ENCODE results near the gene C16orf90.
"Not testable (repeated sequence)": the region's sequence is repeated elsewhere in the genome, so short reads cannot be mapped to it uniquely, and the experiment has no call there.

C16orf90 gene

DNA sequence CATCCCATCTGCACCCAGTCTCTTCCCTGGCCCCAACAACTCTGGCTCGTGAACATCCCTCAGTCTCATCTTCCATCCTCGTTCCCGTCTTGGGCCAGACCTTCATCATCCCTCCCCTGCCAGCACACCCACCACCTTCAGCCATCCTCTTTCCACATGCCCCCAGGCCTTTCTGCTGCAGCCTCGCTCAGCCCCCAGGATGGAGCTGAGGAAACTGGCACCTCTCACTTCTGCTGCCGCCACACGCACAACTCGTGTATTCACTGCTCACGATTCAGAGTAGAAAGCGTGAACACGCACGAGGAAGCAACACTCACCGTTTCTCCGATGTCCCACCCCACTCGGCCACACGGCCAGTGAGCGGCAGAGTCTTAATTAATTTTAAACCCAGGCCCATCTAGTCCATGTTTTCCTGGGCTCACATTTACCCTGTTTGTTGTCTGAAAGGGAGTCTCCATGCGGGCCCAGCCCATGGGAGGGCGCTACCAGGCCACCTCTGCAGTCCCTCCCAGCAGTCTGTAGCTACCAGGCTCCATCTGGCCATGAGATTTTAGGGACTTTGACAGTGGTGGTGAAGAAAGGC, 12.5 kb downstream of the C16orf90 start:
- no peak for DNase-seq (ENCODE audit: low spot score)

DNA sequence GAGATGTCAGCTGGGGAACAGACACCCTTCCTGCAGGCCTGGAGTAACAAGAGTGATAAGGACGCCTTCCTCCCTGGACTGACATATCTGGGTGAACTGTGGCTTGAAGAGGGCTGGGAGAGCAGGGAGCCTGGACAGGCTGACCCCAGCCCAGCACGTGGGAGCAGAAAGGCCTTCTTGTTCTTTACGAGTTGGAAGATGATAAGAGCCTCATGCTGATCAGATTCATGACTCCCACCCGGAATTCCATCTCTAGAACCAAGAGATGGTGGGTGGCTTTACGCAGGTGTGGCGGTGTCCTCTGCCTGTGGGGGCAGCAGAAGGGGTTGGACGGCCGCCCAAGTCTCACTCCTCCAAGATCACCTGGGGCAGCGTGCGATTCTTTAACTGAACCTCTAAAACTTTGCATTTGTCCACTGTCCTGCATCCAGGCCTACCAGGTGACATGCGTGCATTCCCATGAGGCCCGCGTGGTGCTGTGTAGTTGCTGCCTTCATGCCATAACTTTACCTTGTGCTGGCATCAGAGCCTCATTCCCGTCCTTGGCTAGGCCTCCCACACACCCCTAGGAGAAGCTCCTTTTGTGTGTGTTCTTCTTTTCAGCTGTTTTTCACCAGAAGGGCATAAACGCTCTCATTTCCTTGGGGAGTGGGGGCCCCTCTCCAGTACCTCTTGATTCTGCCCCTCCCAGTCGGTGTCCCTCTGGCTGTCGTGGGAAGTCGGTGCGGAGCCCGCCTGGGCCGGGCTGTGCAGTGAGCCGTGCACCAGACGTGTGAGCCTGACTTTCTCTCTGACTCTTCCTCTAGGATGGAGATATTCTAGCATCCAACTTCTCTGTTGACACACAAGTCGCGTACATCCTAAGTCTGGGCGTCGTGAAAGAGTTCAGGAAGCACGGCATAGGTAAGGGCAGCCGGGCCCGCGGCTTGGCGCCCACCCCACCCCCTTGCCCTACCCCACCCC, 13.3 kb downstream of the C16orf90 start:
- no peak for DNase-seq (ENCODE audit: low spot score)

DNA sequence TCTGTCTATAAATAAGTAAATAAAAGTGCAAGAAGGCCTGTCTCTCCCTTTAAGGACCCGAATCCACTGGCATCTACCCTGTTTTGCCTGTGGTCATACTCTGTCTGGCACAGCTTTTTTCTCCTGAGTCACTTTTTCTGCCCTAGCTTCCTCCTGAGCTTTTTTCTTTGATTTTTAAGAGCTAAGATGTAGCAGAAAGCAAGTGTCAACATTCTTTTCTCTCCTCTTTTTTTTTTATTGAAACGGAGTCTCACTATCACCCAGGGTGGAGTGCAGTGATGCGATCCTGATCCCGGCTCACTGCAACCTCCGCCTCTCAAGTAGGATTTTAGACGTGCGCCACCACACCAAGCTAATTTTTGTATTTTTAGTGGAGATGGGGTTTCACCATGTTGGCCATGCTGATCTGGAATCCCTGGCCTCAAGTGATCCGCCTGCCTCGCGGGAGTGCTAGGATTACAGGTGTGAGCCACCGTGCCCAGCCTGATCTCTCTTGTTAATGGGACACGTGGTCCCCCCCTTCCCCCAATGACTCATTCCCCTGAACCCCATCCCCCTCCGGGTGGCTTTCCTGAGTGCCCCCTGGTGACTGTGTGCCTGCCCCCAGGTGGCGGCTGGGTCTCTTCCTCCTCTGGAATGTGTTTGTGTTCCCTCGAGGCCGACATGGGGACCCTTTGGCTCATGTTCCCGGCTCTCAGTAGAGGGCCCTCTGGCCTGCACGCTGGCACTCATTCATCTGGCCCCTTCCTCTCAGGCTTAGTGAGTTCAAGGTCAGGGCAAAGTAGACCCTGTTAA, 14.2 kb downstream of the C16orf90 start:
- DNase-seq (ENCODE audit: low spot score) = no peak

DNA sequence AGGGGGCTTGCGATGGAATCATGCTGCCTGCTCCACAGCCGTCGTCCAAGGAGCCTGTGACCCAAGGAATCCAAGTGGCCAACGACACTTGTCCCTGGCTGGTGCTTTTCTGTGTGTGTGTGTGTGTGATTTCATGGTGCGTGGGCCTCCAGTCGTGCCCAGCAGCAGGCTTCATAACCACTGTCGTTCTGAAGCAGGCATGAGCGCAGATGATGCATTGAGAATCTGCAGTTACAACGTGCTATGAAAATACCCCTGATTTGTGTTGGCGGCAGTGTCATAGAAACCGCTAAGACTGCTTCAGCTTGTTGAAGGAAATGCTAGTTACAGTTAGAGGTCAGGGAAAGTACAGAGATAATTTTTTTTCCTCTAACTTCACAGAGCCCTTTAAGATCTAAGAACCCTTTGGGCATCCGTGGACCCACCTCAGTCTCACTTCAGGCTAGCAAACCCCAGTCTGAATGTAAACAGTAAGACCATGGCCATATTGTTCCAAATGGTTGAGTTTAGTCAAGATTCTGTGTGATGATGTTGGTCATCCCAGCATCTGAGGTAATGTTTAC, 15.6 kb downstream of the C16orf90 start:
- no peak for DNase-seq (ENCODE audit: low spot score)

DNA sequence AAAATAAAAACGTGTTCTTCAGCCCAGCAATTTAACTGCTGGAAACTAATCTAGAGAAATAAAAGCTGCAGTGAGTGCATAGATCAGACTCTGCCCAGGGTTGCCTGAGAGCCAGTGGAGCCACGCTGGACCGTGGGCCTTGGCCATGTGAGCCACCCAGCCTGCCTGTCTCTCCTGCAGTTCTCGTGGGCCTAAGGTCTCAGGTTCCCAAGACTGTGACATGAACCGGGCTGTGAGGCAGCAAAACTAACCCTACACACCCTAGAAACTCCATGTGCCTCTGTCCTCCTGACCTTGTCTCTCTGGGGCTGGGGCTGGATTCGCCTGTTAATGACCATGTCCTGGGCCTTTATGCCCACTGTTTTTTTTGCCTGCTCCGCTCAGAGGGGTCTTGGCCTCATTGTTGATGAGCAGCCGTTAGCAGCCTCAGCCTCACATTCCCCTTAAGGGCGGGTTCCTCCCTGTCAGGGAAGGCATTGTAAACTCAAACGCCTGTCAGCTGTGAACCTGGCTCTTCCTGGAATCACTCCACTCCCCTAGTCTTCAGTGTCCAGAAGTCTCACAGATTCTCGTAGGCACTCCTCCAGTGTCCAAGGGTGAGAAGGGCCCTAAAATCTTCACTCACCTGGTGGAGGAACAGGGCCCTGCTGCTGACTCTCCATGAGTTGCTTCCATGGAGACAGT, 16.9 kb downstream of the C16orf90 start:
- DNase-seq (ENCODE audit: low spot score) = no peak

DNA sequence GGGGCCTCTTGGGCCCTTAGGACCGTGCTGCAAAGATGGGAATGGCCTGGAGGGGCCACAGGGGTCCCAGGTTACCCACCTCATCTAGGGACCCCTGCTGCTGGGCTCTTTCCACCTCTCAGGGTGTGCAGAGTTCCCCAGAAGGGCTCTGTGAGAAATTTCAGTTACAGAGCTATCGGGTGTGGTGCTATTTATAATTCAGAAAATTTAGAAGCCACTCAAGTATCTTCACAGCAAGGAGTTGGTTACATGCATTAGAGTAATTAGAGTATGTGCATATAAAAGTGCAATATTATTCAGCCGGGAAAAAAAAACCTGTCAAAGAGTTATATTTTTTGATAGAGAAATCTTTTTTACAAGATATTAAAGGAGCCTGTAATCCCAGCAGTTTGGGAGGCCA, 18.9 kb downstream of the C16orf90 start:
- no peak for DNase-seq (ENCODE audit: low spot score)

DNA sequence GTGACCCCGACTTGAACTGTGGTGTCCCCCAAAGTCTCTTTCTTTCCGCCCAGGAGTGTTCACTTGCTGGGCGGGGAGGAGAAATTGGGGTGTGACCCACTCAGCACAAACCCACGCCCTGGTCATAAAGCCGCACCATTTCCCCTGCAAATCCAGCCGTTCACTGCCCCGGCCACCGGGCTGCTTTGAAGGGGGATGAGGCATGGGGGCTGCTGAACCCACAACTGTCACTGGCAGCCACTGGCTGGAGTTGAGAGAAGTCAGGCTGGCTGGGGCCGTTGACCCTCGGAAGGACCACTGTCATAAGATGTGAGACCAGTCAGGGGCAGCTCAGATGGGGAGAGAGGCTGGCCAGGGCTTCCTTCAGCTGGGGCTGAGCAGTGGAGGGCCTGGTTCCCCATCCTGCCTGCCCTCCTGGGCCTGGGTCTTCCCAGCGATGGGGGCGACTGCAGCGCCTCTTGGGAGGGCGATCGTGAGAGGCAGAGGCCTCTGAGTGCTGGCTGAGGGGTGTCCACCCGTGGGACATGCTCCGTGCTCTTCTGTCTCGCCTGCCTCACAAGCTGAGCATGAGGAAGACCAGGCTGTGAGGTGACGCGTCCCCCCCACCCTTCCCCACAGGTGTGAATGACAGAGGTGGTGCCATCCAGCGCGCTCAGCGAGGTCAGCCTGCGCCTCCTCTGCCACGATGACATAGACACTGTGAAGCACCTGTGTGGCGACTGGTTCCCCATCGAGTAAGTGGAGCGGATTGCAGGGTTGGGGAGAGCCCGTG, 19.5 kb downstream of the C16orf90 start:
- no peak for DNase-seq (ENCODE audit: low spot score)

DNA sequence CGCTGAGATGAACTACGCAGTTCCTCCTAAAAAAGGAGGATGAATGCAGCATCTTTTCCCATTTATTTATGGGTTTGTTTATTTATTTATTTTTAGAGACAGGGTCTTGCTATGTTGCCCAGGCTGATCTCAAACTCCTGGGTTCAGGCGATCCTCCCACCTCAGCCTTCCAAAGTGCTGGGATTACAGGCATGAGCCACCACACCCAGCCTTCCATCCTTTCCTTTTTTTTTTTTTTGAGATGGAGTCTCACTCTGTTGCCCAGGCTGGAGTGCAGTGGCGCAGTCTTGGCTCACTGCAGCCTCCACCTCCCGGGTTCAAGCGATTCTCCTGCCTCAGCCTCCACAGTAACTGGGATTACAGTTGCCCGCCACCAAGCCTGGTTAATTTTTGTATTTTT, 20.4 kb downstream of the C16orf90 start:
- not testable (repeated sequence) for DNase-seq (ENCODE audit: low spot score)

DNA sequence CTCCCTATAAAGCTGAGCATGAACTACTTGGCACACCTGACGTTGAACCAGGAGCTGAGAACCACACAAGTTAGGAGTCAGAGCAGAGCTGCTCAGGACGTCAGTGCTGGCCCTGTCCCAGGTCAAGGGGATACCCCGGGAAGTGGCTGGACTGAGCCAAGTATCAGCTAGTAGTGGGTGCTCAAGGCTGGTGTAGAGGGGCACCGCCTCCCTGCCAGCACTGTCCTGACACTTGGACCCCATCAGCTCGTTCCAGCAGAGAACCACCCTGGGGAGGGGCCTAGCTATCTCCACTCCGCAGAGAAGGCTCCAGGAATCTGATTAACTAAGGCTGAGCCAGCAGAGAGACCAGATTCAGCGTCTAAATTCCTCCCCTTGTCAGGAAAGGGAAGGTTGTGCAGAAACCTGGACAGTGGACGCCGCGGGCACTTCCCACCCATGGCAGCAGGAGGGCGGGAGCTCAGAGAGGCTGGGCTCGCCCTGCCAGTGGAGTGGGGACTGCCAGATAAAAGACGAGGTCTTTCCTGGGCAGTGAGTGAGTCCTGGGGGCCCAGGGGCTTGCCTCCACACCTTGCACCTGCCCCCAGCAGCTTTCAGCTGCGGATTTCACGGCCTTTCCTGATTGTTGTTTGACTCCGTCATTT, 21.0 kb downstream of the C16orf90 start:
- DNase-seq (ENCODE audit: low spot score) = no peak

DNA sequence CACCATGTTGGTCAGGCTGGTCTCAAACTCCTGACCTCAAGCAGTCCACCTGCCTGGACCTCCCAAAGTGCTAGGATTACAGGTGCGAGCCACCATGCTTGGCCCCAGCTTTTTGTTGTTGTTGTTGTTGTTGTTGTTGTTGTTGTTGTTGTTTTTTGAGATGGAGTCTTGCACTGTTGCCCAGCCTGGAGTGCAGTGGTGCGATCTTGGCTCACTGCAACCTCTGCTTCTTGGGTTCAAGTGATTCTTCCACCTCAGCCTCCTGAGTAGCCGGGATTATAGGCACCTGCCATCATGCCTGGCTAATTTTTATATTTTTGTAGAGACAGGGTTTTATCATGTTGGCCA, 21.7 kb downstream of the C16orf90 start:
- DNase-seq (ENCODE audit: low spot score) = not testable (repeated sequence)

DNA sequence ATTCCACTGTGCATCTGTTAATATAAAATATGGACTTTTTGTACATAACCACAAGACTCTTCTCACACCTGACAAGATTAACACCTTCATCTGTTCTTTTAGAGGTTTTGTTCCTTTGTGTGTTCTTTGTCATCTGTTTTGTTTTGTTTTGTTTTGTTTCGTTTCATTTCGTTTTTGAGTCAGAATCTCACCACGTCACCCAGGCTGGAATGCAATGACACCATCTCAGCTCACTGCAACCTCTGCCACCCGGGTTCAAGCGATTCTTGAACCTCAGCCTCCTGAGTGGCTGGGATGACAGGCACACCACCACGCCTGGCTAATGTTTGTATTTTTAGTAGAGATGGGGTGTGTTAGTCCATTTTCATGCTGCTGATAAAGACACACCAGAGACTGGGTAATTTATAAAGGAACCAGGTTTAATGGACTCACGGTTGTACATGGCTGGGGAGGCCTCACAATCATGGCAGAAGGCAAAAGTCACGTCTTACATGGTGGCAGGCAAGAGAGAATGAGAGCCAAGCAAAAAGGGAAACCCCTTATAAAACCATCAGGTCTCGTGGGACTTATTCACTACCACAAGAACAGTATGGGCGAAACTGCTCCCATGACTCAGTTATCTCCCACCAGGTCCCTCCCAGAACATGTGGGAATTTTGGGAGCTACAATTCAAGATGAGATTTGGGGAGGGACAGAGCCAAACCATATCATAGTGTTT, 22.3 kb downstream of the C16orf90 start:
- no peak for DNase-seq (ENCODE audit: low spot score)

DNA sequence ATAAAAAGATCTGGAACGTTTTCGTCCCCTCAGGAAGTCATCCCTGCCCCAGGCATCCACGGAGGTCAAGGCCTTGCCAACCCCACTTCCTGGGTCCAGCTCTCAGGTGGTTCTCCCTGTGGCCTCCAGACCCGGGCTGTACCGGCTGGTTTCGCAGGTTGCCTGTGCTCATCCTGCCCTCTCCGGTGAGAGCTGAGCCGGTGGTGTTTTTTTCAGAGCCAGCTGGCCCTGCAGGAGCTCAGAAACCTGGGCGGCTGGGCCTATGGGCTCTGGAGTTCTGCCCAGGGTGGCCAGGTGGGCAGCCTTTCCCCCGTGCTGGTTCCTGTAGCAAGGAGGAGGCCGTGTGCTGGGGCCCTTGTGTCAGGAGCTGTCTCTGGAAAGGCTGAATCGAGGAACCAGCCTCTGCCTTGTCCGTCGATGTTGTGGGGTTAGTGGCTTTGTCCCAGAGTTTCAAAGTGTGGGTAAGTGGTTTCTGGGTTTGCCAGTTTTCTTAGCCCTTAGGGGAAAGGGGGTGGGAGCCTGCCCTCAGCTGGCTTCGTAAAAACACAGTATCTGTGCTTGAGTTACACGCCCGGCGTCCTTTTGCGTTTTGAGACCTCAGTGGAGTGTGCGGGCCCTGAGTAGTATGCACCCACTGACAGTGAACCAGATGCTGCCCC, 23.6 kb downstream of the C16orf90 start:
- no peak for DNase-seq (ENCODE audit: low spot score)

DNA sequence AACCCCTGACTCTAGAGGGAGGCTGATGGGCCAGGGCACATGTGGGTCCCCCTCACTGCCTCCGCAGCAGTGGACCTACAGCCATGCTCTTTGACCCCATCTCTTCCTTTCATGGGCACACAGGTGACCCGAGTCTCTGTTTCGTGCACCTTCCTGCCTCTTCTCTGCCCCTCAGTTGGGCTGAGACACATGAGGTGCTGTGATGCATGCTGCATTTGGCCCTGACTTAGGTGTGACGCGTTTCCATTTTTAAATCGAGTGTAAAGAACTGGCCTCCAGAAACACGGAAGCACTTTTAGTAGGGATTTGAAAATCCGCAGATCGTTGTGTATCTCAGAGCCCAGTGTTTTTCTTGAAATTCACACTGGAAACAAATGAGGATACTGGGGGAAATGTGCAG, 24.6 kb downstream of the C16orf90 start:
- no peak for DNase-seq (ENCODE audit: low spot score)

DNA sequence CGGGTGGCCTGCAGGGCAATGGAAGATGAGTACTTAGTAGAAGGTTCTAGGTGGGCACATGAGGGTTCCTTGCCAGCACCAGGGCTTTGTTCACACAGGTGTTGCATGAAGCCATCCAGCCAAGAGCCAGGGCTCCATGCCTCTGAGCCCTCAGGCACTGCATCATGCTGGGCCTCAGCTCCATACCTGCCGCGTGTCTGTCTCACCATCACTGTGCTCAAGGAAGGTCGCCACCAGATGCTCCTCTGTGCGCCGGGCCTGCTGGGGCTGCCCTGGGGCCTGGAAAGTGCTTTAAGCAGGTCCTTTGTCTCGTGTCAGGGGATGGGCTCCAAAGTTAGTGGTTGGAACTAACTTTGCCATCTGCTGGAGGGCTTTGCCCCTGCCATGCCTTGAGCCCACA, 25.6 kb downstream of the C16orf90 start:
- DNase-seq (ENCODE audit: low spot score) = no peak

DNA sequence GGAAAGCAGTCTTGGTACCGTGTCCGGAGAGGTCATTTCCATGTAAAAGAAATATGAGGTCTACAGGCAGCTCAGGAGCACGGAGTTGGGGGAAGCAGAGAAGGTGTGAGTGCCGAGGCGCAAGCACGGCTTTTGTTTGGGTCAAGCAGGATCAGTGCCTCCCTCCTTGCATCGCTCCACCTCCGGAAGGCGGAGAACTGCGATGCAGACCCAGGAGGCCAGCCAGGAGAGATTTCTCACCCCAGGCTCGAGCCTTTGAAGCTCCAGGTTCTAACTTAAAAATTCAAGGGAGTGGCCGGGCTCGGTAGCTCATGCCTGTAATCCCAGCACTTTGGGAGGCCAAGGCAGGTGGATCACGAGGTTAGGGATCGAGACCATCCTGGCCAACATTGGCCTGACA, 26.8 kb downstream of the C16orf90 start:
- DNase-seq (ENCODE audit: low spot score) = no peak

DNA sequence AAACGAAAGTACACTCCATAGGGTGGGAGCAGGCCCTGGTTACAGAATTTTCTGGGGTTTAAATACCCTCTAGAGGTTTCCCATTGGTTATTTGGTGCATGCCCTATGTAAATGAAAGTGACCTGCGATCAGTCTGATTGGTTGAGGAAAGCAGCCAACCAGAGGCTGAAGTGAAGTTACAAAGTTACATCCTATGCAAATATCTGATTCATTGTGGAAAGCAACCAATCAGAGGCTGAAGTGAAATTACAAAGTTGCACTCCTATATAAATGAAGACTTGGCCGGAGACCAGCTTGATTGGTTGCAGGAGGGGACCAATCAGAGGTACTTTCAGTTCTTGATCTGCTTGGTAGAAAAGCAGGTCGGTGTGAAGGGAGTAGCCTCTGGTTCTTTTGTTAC, 27.4 kb downstream of the C16orf90 start:
- DNase-seq (ENCODE audit: low spot score) = no peak

DNA sequence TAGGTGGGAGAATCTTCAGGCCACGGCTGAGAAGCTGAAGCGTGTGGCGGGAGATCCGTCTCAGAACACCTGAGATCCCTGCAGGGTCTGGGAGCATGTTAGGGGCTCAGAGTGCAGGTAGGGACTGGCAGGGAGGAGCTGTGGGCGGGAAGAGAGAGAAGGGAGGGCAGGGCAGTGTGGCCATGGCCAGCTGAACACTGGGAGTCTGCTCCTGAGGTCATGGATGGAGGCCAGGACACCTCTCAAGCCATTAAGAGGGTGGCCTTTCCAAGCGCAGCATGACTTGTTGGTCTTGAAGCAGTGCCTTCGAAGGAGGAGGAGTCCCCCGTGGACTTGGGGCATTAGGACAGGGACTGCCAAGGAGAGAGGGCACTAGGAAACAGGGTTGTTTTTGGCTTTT, 28.1 kb downstream of the C16orf90 start:
- no peak for DNase-seq (ENCODE audit: low spot score)

DNA sequence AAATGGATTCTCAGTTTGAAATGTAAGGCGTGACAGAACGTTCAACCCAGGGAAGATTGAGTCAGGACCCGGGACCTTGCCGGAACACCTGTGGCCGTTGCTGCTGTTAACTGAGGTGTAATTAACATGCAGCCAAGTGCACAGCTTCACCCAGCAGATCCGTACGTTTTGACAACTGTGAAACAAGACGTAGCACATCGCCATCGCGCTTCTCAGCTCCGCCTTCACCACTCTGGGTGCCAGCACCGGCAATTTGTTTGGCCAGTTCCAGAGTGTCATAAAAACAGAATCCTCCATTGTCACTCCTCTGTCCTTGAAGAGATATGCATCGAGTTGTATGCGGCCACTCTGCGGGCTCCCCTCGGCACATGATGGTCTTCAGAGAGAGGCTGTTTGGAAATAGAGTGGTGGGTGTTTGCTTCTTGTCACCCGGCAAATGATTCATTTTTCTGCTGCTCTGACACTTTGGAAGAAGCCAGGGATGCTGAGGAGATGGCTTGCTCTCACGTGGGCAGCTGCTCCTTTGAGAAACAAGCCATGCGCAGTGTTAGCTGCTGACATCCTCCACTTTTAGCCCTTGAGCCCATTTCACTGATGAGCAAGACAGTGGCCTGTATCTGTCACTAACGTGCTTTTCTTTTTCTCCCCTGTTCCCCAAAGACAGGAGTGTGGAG, 29.2 kb downstream of the C16orf90 start:
- no peak for DNase-seq (ENCODE audit: low spot score)

DNA sequence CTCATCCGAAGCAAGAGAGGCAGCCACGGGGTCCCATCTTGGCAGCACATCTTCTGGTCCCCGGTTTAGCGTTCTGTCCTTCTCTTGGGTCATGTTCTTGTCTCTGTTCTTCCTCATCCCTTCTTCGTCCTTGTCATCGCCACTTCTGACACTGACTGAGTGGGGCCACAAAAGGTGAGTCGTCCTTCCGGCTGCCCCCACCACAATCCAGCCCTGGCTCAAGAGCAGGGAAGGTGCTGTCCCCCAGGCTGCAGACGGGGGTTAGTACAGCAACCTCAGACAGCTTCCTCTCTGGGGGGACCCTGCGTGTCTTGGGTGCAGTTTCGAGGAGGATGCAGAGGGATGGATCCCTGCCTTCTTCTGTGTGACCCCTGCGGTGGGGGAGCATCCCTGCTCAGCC, 30.0 kb downstream of the C16orf90 start:
- DNase-seq (ENCODE audit: low spot score) = no peak

All from HuH-7 (cell line).